Measurements from ENCODE around the gene TMC2.

DNA sequence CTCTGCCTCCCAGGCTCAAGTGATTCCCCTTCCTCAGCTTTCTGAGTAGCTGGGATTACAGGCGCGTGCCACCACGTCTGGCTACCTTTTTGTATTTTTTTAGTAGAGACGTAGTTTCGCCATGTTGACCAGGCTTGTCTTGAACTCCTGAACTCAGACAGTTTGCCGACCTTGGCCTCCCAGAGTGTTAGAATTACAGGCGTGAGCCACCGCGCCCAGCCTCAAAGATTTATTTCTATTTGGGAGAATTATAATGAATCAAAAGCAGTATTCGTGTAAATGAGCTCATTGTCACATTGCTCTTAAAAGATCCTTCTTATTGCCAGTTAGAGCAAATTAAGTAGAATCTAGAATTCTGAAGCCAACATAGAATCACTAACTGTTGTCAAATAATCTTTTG is 18.3 kb upstream of the TMC2 start:
- TF ChIP-seq, protein P1, sequence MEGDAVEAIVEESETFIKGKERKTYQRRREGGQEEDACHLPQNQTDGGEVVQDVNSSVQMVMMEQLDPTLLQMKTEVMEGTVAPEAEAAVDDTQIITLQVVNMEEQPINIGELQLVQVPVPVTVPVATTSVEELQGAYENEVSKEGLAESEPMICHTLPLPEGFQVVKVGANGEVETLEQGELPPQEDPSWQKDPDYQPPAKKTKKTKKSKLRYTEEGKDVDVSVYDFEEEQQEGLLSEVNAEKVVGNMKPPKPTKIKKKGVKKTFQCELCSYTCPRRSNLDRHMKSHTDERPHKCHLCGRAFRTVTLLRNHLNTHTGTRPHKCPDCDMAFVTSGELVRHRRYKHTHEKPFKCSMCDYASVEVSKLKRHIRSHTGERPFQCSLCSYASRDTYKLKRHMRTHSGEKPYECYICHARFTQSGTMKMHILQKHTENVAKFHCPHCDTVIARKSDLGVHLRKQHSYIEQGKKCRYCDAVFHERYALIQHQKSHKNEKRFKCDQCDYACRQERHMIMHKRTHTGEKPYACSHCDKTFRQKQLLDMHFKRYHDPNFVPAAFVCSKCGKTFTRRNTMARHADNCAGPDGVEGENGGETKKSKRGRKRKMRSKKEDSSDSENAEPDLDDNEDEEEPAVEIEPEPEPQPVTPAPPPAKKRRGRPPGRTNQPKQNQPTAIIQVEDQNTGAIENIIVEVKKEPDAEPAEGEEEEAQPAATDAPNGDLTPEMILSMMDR (conservative IDR thresholded peaks at IDR 0.05; ENCODE audit: low read depth, low read length), result no peak
- no peak for TF ChIP-seq POLR2A (IDR thresholded peaks at IDR 0.05; ENCODE audit: low read depth, low read length)
- no peak for TF ChIP-seq CEBPB (IDR thresholded peaks at IDR 0.05; ENCODE audit: low read depth, low read length)
- TF ChIP-seq, protein P2, sequence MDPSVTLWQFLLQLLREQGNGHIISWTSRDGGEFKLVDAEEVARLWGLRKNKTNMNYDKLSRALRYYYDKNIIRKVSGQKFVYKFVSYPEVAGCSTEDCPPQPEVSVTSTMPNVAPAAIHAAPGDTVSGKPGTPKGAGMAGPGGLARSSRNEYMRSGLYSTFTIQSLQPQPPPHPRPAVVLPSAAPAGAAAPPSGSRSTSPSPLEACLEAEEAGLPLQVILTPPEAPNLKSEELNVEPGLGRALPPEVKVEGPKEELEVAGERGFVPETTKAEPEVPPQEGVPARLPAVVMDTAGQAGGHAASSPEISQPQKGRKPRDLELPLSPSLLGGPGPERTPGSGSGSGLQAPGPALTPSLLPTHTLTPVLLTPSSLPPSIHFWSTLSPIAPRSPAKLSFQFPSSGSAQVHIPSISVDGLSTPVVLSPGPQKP (IDR thresholded peaks at IDR 0.05; ENCODE audit: borderline replicate concordance, low read depth, low read length), result no peak
- no peak for TF ChIP-seq MAFK (IDR thresholded peaks at IDR 0.05; ENCODE audit: low read depth, low read length)
- TF ChIP-seq, protein P3, sequence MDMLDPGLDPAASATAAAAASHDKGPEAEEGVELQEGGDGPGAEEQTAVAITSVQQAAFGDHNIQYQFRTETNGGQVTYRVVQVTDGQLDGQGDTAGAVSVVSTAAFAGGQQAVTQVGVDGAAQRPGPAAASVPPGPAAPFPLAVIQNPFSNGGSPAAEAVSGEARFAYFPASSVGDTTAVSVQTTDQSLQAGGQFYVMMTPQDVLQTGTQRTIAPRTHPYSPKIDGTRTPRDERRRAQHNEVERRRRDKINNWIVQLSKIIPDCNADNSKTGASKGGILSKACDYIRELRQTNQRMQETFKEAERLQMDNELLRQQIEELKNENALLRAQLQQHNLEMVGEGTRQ (IDR thresholded peaks at IDR 0.05; ENCODE audit: low read depth, low read length), result no peak
- no peak for TF ChIP-seq BHLHE40 (IDR thresholded peaks at IDR 0.05; ENCODE audit: low read depth, low read length)
